T1000 (cell line): ENCODE results near the gene PLGRKT.
A peak's percentile ranks its signal among the peaks of the same experiment; 100 is the strongest.
"Not testable (repeated sequence)": the region's sequence is repeated elsewhere in the genome, so short reads cannot be mapped to it uniquely, and the experiment has no call there.

Source experiments
- DNase-seq: peaks from one replicate; lab custom pipeline; 2025; ENCODE audit warnings: mixed read lengths; lab: John Stamatoyannopoulos, UW

Gene PLGRKT

GRCh38 chr9:5452286-5452609 lies 14.5 kb upstream of the PLGRKT start:
- no peak for DNase-seq

GRCh38 chr9:5450359-5451091 lies 12.8 kb upstream of the PLGRKT start, which contains the start of gene CD274:
CD274 (plus strand) TSS chr9:5450542; CDS start chr9:5456114, 5,572 bp downstream.
- peak; percentile 20 for DNase-seq

GRCh38 chr9:5449521-5450358 lies 12.0 kb upstream of the PLGRKT start:
- DNase-seq, result no peak

GRCh38 chr9:5448461-5449435 lies 11.0 kb upstream of the PLGRKT start:
- no peak for DNase-seq

GRCh38 chr9:5448016-5448415 lies 10.3 kb upstream of the PLGRKT start:
- DNase-seq, result no peak

- no peak for DNase-seq
Observed at GRCh38 chr9:5447337-5447736, 9.6 kb upstream of the PLGRKT start.

GRCh38 chr9:5446451-5447236 lies 8.9 kb upstream of the PLGRKT start:
- DNase-seq, result no peak

GRCh38 chr9:5445886-5446285 lies 8.2 kb upstream of the PLGRKT start:
- DNase-seq, result no peak

- not testable (repeated sequence) for DNase-seq
Observed at GRCh38 chr9:5445096-5445495, 7.4 kb upstream of the PLGRKT start.

- no peak for DNase-seq
Observed at GRCh38 chr9:5443850-5444249, 6.1 kb upstream of the PLGRKT start.

- DNase-seq, result peak; percentile 5
Observed at GRCh38 chr9:5442400-5443011, 4.8 kb upstream of the PLGRKT start.

GRCh38 chr9:5441043-5441442 lies 3.3 kb upstream of the PLGRKT start:
- DNase-seq, result no peak

- DNase-seq, result no peak
Observed at GRCh38 chr9:5440426-5440825, 2.7 kb upstream of the PLGRKT start.

GRCh38 chr9:5438301-5439162 lies 807 bp upstream of the PLGRKT start:
- DNase-seq, result no peak

- DNase-seq, result no peak
Observed at GRCh38 chr9:5436441-5436840, 1.3 kb downstream of the PLGRKT start.

- no peak for DNase-seq
Observed at GRCh38 chr9:5435912-5436311, 1.8 kb downstream of the PLGRKT start.

- not testable (repeated sequence) for DNase-seq
Observed at GRCh38 chr9:5433841-5434810, 3.6 kb downstream of the PLGRKT start.

GRCh38 chr9:5433328-5433727 lies 4.4 kb downstream of the PLGRKT start:
- DNase-seq, result not testable (repeated sequence)

GRCh38 chr9:5432890-5433289 lies 4.8 kb downstream of the PLGRKT start:
- not testable (repeated sequence) for DNase-seq
